Naive thymus-derived CD4-positive, alpha-beta T cell (primary cell): Measurements from ENCODE around the gene DOCK3. TPM values are rescaled to one million over a fixed set of nuclear protein-coding genes. Genes with fewer than 3 reads are reported as not detected.

Experiments
- ATAC-seq: fragments of 150-1000 bp; cut with Tn5 transposase; 2 replicates; pipeline ENCODE4 v1.10.0; 2021; ENCODE audit warnings: mild to moderate bottlenecking, moderate library complexity
- CTCF ChIA-PET: fragments of 350-600 bp; sonication (Branson Sonifier 250); formaldehyde crosslinking; loops from one replicate; lab custom pipeline; 2021; ENCODE audit warnings: antibody characterized with exemption; lab: Charles Lee
- POLR2A ChIA-PET: fragments of 350-600 bp; sonication (Branson Sonifier 250); formaldehyde crosslinking; loops from one replicate; lab custom pipeline; 2021; ENCODE audit warnings: antibody characterized with exemption, inconsistent platforms; lab: Charles Lee
- DNase-seq, 9 donors: peaks; one replicate each; pipeline versions ENCODE4 v3.0.0 to v3.0.0-alpha.2; 2020 to 2022; ENCODE audit warnings: mixed read lengths in 1 of 9
- H3K27ac ChIP-seq: one replicate; pipeline ENCODE4 v1.7.0; 2013; ENCODE audit warnings: mild to moderate bottlenecking, low read depth, low read length, moderate library complexity
- H3K27me3 ChIP-seq, 2 donors: one replicate each; pipeline ENCODE4 v1.7.0; 2013; ENCODE audit warnings: low read length in 2 of 2, mild to moderate bottlenecking in 2 of 2, moderate library complexity in 2 of 2; ENCODE audit not compliant: control insufficient read depth in 2 of 2, insufficient read depth in 2 of 2
- H3K36me3 ChIP-seq, 3 experiments: 1 replicate in 2 of 3; 2 replicates in 1 of 3; pipeline ENCODE4 v1.7.0; 2013; ENCODE audit warnings: low read length in 3 of 3, mild to moderate bottlenecking in 3 of 3, moderate library complexity in 1 of 3; ENCODE audit not compliant: insufficient read depth in 3 of 3, control insufficient read depth in 2 of 3
- H3K4me1 ChIP-seq, 2 donors: one replicate each; pipeline ENCODE4 v1.7.0; 2013; ENCODE audit warnings: low read length in 2 of 2, mild to moderate bottlenecking in 2 of 2, moderate library complexity in 1 of 2; ENCODE audit not compliant: control insufficient read depth in 2 of 2, insufficient read depth in 2 of 2
- H3K4me3 ChIP-seq: 2 replicates; pipeline ENCODE4 v1.7.0; 2013; ENCODE audit warnings: mild to moderate bottlenecking, low read length
- H3K9me3 ChIP-seq, 3 experiments: 1 replicate in 2 of 3; 2 replicates in 1 of 3; pipeline ENCODE4 v1.7.0; 2013; ENCODE audit warnings: low read length in 3 of 3; ENCODE audit not compliant: control insufficient read depth in 2 of 3
- H3K27ac Mint-ChIP-seq, 9 donors: one replicate each; pipeline ENCODE4 v1.8.0; 2020 to 2022; ENCODE audit warnings: mixed read lengths in 9 of 9, mild to moderate bottlenecking in 8 of 9, moderate library complexity in 5 of 9, inconsistent platforms in 2 of 9
- H3K27me3 Mint-ChIP-seq, 5 donors: one replicate each; pipeline ENCODE4 v1.8.0; 2021 to 2022; ENCODE audit warnings: mixed read lengths in 5 of 5, mild to moderate bottlenecking in 1 of 5
- H3K36me3 Mint-ChIP-seq, 5 donors: one replicate each; pipeline ENCODE4 v1.8.0; 2020 to 2022; ENCODE audit warnings: mixed read lengths in 5 of 5, mild to moderate bottlenecking in 3 of 5, inconsistent platforms in 1 of 5
- H3K4me1 Mint-ChIP-seq, 7 donors: one replicate each; pipeline ENCODE4 v1.8.0; 2020 to 2022; ENCODE audit warnings: mixed read lengths in 7 of 7, mild to moderate bottlenecking in 3 of 7, inconsistent platforms in 1 of 7
- H3K4me3 Mint-ChIP-seq, 10 donors: one replicate each; pipeline ENCODE4 v1.8.0; 2020 to 2022; ENCODE audit warnings: mild to moderate bottlenecking in 10 of 10, mixed read lengths in 10 of 10, moderate library complexity in 6 of 10, inconsistent platforms in 2 of 10
- H3K9me3 Mint-ChIP-seq, 11 donors: one replicate each; pipeline ENCODE4 v1.8.0; 2020 to 2022; ENCODE audit warnings: mixed read lengths in 11 of 11, mild to moderate bottlenecking in 4 of 11, inconsistent platforms in 1 of 11, moderate library complexity in 1 of 11
- intact Hi-C, 2 donors: fragments of 100-400 bp; cut with micrococcal nuclease; formaldehyde crosslinking; loops; one replicate each; pipeline ENCODE4 v1.15.1; 2023
- polyA plus RNA-seq, 2 donors: library from polyadenylated mRNA; unstranded; fragments of 300-500 nt; fragmentation: Illumina TruSeq; gene quantifications; one replicate each; pipeline ENCODE4 v1.2.3, GENCODE V29; 2021
- total RNA-seq, 6 experiments: library from RNA in 5 of 6; stranded (reverse) in 5 of 6; gene quantifications; 1 replicate in 5 of 6; 2 replicates in 1 of 6; pipeline ENCODE4 v1.2.3 and lab custom pipeline; 2021 to 2026

DOCK3 gene
- total and polyA plus RNA-seq, 7 experiments from 2014 or later: 0.19 to 2.9 (median 1.5) TPM

DNA sequence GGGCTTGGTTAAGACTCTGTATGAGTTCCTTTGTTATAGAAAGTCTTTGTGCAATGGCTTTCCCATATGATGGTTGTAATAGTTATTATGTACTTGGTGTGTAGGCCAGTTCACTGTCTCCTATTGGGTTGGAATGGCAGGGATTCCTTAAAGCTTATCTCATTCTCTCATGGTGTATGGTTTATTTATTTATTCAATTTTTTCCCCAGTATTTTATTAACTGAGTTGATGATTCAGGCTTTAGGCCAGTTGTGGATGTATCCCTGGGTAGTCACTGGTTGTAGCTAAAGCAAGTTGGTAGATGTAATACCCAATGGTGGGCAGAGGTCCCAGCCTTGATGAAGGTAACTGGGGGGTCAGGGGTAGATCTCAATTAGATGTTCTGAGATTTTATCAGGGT lies 349.4 kb downstream of the DOCK3 start:
- CTCF ChIA-PET: interaction anchor here (2.2 kb wide), 1 partner anchor 20 kb away, joined by 5 read pairs; no protein-coding TSS in a partner anchor
- Mint-ChIP-seq H3K27ac (peak overlapping the region; percentile 81 to 98 (median 96)), H3K36me3 (peaks cover 0 to 21% (median 6%) of the 10 kb centered on the region in 5 donors), H3K4me3 (peak overlapping the region in 7 of 10 donors; percentile 66 to 89 (median 77)), H3K9me3 (peaks cover 0 to 37% (median 12%) of the 10 kb centered on the region in 11 donors), H3K27me3 (peaks cover 0 to 13% (median 0%) of the 10 kb centered on the region in 5 donors), H3K4me1 (peaks cover 27 to 67% (median 65%) of the 10 kb centered on the region in 7 donors)
- peak overlapping the region; percentile 55 for H3K4me3 ChIP-seq
- H3K4me1 ChIP-seq: peaks cover 36 to 41% of the 10 kb centered on the region in 2 donors
- POLR2A ChIA-PET: interaction anchor here (0.5 to 2.2 kb wide), 7 partner anchors 9 to 457 kb away, joined by 4 to 13 read pairs (median 6); partner anchors contain the start of genes C3orf18 and MANF
- no peak for DNase-seq
- H3K9me3 ChIP-seq: no peaks in the 10 kb centered on the region
- no peaks in the 10 kb centered on the region for H3K27me3 ChIP-seq
- no peak for ATAC-seq
- intact Hi-C loops: loop anchor here in 1 of 2 donors (2.0 to 10.0 kb wide), 6 partner anchors 13 to 647 kb away; partner anchors contain the start of genes DOCK3, MAPKAPK3 and TEX264
- no peaks in the 10 kb centered on the region for H3K36me3 ChIP-seq
- peak overlapping the region; percentile 70 for H3K27ac ChIP-seq

DNA sequence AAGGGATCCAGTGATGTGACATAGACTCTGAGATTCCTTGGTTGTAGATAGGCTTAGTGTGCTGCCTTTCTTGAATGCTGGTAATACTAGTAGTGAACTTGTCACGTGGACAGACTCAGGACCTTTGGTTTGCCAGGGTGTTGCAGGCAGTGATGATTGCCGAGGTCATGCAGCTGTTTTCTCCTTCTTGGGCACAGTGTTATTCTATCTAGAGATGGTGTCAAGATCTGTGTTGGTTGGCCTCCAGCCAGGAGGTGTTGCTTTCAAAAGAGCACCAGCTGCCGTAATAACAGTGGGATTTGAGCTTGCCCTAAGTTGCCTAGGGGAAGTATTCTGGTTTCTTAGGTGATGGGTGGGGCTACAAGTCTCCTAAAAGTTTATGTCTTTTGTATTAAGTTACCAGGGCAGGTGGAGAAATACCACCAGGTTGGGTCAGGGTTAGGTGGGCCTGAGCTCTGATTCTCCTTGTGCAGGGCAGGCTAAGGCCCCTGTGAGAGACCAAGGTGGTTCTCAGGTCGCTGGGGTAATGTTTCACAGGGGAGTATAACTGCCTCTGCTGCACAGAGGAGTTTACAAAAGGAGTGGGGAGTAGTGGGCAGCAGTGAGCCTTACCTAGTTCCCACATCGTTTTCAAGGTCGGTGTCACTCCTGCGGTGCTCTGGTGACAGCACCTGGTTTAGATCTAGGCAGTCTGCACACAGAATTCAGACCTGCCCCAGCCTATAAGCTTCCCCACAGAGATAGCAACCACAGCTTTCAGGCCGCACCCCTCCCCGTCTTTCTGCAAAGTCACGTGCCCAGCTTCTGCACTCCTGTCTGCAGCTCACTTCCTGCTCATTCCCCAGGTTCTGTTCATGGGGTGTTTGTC lies 350.3 kb downstream of the DOCK3 start:
- POLR2A ChIA-PET: interaction anchor here (0.6 to 2.2 kb wide), 14 partner anchors 9 to 458 kb away, joined by 3 to 13 read pairs (median 4); partner anchors contain the start of genes C3orf18 and MANF
- Histone ChIP-seq H3K9me3 (no peaks in the 10 kb centered on the region), H3K27me3 (no peaks in the 10 kb centered on the region), H3K4me3 (peak overlapping the region; percentile 55), H3K27ac (peak overlapping the region; percentile 70), H3K36me3 (no peaks in the 10 kb centered on the region), H3K4me1 (peaks cover 36 to 41% of the 10 kb centered on the region in 2 donors)
- Mint-ChIP-seq H3K36me3 (peaks cover 0 to 21% (median 7%) of the 10 kb centered on the region in 5 donors), H3K27ac (peak overlapping the region; percentile 81 to 98 (median 96)), H3K4me3 (peak overlapping the region; percentile 66 to 89 (median 78)), H3K27me3 (peaks cover 0 to 8% (median 0%) of the 10 kb centered on the region in 5 donors), H3K9me3 (peaks cover 0 to 35% (median 12%) of the 10 kb centered on the region in 11 donors), H3K4me1 (peaks cover 27 to 72% (median 69%) of the 10 kb centered on the region in 7 donors)
- CTCF ChIA-PET: interaction anchor here (0.6 to 2.2 kb wide), 5 partner anchors 13 to 1387 kb away, joined by 3 to 7 read pairs (median 5); no protein-coding TSS in a partner anchor
- ATAC-seq: peak; percentile 96
- intact Hi-C loops: loop anchor here (1.0 to 10.0 kb wide), 9 partner anchors 14 to 646 kb away; partner anchors contain the start of genes MAPKAPK3 (in 2 of the 2), DOCK3 (in 1 of the 2), MANF (in 1 of the 2) and TEX264 (in 1 of the 2)
- peak; percentile 34 to 88 (median 81) for DNase-seq

DNA sequence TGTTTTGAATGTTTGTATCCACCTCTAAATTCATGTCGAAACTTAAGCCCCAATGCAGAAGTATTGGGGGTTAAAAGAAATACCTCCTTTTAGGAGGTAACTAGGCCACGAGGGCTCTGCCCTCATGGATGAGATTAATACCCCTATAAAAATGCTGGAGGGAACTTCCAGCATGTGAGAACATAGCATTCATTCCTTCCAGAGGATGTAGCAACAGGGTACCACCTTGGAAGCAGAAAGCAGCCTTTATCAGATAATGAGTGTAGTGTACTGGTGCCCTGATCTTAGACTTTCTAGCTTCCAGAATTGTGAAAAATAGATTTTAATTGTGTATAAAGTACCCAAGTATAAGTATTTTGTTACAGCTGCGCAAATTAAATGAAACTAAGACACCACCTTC lies 356.9 kb downstream of the DOCK3 start:
- Mint-ChIP-seq H3K4me1 (peaks cover under 1 to 43% (median 30%) of the 10 kb centered on the region in 7 donors), H3K27me3 (peaks cover 0 to 16% (median 0%) of the 10 kb centered on the region in 5 donors), H3K27ac (no peak overlapping the region), H3K9me3 (peaks cover 2 to 31% (median 11%) of the 10 kb centered on the region in 11 donors), H3K36me3 (peaks cover 1 to 20% (median 14%) of the 10 kb centered on the region in 5 donors), H3K4me3 (no peak overlapping the region)
- Histone ChIP-seq H3K4me1 (peaks cover 5 to 13% of the 10 kb centered on the region in 2 donors), H3K36me3 (no peaks in the 10 kb centered on the region), H3K9me3 (no peaks in the 10 kb centered on the region), H3K4me3 (no peak overlapping the region), H3K27ac (no peak overlapping the region), H3K27me3 (no peaks in the 10 kb centered on the region)
- CTCF ChIA-PET: no interaction called here
- intact Hi-C loops: no loop called here
- no peak for DNase-seq
- no peak for ATAC-seq
- POLR2A ChIA-PET: no interaction called here

DNA sequence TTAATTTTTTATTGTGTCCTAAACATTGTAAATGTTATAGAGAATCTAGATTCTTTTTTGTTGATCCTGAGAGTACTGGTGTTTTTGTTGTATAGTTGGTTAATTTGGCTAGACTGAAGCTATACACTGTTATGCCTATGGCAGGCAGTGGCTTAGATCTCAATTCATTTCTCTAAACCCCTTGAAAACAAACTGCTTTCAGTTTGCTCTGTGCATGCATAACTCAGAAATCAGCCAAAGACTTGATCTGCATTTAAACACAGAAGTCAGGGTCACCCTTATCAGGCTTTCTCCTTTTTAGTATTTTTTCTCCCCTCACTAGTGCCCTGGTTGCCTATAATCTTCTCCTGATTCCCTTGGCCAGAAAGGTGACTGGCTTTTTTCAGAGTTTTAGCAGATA lies 360.9 kb downstream of the DOCK3 start:
- Histone ChIP-seq H3K4me3 (no peak overlapping the region), H3K27me3 (no peaks in the 10 kb centered on the region), H3K36me3 (no peaks in the 10 kb centered on the region), H3K4me1 (no peaks in the 10 kb centered on the region), H3K9me3 (no peaks in the 10 kb centered on the region), H3K27ac (no peak overlapping the region)
- Mint-ChIP-seq H3K9me3 (peaks cover 0 to 19% (median 4%) of the 10 kb centered on the region in 11 donors), H3K4me1 (peaks cover 0 to 9% (median 0%) of the 10 kb centered on the region in 7 donors), H3K27ac (no peak overlapping the region), H3K27me3 (peaks cover 0 to 15% (median 3%) of the 10 kb centered on the region in 5 donors), H3K36me3 (peaks cover 0 to 13% (median 4%) of the 10 kb centered on the region in 5 donors), H3K4me3 (no peak overlapping the region)
- intact Hi-C loops: no loop called here
- POLR2A ChIA-PET: no interaction called here
- CTCF ChIA-PET: no interaction called here
- ATAC-seq (no peak), DNase-seq (no peak)

DNA sequence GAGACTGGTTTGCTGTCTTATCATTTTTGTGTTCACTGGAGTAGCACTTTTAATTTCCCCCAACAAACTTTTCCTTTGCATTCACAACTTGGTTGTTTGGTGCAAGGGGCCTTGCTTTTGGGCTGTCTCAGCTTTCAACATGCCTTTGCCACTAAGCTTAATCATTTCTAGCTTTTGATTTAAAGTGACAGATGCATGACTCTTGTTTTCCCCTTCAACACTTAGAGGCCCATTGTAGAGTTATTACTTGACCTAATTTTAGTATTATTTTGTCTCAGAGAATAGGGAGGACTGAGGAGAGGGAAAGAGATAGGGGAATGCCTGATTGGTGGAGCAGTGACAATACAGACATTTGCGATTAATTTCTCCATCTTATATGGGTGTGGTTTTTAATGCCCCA lies 370.3 kb downstream of the DOCK3 start:
- DNase-seq (no peak), ATAC-seq (no peak)
- Mint-ChIP-seq H3K9me3 (peaks cover 0 to 6% (median 0%) of the 10 kb centered on the region in 11 donors), H3K27me3 (peaks cover 0 to 3% (median 0%) of the 10 kb centered on the region in 5 donors), H3K36me3 (no peaks in the 10 kb centered on the region), H3K27ac (peak overlapping the region in 1 of 9 donors; percentile 46), H3K4me1 (peaks cover 0 to 14% (median 8%) of the 10 kb centered on the region in 7 donors), H3K4me3 (no peak overlapping the region)
- intact Hi-C loops: no loop called here
- H3K9me3 ChIP-seq: no peaks in the 10 kb centered on the region
- no peaks in the 10 kb centered on the region for H3K4me1 ChIP-seq
- H3K36me3 ChIP-seq: no peaks in the 10 kb centered on the region
- no peak overlapping the region for H3K27ac ChIP-seq
- POLR2A ChIA-PET: interaction anchor here (0.8 kb wide), 1 partner anchor 74 kb away, joined by 7 read pairs; no protein-coding TSS in a partner anchor
- no peak overlapping the region for H3K4me3 ChIP-seq
- no peaks in the 10 kb centered on the region for H3K27me3 ChIP-seq
- CTCF ChIA-PET: interaction anchor here (1.9 kb wide), 1 partner anchor 20 kb away, joined by 5 read pairs; no protein-coding TSS in a partner anchor

DNA sequence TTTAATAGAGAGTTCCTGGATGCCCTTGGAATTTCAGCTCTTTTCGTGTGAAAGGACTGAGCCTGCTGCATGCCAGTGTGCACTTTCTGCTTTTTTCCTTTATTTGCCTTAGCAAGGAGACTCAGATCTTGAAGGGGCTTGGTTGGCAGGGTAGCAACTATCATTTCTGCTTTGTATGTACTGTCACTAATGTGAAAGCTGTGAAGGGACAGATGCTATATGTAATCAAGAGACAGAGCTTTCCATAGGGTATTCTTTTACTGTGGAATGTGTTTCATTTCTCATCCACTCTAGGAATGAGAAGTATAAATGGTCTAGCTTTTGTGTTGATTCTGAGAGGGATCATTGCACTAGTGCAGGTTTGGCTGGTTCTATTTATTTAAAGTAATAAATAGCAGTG lies 377.8 kb downstream of the DOCK3 start:
- ATAC-seq (no peak), DNase-seq (no peak)
- no peak overlapping the region for H3K27ac ChIP-seq
- peaks cover 0 to 1% (median 0%) of the 10 kb centered on the region in 11 donors for H3K9me3 Mint-ChIP-seq
- peak overlapping the region in 2 of 9 donors; percentile 6 to 29 for H3K27ac Mint-ChIP-seq
- H3K4me3 Mint-ChIP-seq: no peak overlapping the region
- H3K4me1 Mint-ChIP-seq: no peaks in the 10 kb centered on the region
- no peaks in the 10 kb centered on the region for H3K36me3 Mint-ChIP-seq
- ChIA-PET POLR2A (no interaction called here), CTCF (interaction anchor here (1.1 kb wide), 1 partner anchor 48 kb away, joined by 3 read pairs; no protein-coding TSS in a partner anchor)
- H3K9me3 ChIP-seq: no peaks in the 10 kb centered on the region
- H3K27me3 Mint-ChIP-seq: peaks cover 0 to 6% (median 0%) of the 10 kb centered on the region in 5 donors
- no peaks in the 10 kb centered on the region for H3K4me1 ChIP-seq
- no peaks in the 10 kb centered on the region for H3K36me3 ChIP-seq
- H3K4me3 ChIP-seq: no peak overlapping the region
- H3K27me3 ChIP-seq: no peaks in the 10 kb centered on the region
- intact Hi-C loops: no loop called here
